Measurements from ENCODE around the gene TXNL1.
A peak's percentile ranks its signal among the peaks of the same experiment; 100 is the strongest.
"Not testable (repeated sequence)": the region's sequence is repeated elsewhere in the genome, so short reads cannot be mapped to it uniquely, and the experiment has no call there.

Gene TXNL1

GRCh38 chr18:56576826-56577573 is 61.4 kb downstream of the TXNL1 start:
- H3K4me1 ChIP-seq (ENCODE audit: control insufficient read depth in 1 of 2, insufficient read depth in 1 of 2, low read depth in 1 of 2, low read length in 1 of 2) = peaks cover 13 to 14% of the 10 kb centered on the region in 2 experiments
- H3K36me3 ChIP-seq = no peaks in the 10 kb centered on the region
- H3K9me3 ChIP-seq = no peaks in the 10 kb centered on the region
- no peaks in the 10 kb centered on the region for H3K27me3 ChIP-seq
- TF ChIP-seq CTCF (IDR thresholded peaks at IDR 0.05) = no peak
- H3K4me3 ChIP-seq (ENCODE audit: low read depth in 1 of 2, low read length in 1 of 2) = no peak overlapping the region
- H3K27ac ChIP-seq = no peak overlapping the region

- Histone ChIP-seq H3K9me3 (no peaks in the 10 kb centered on the region), H3K4me3 (ENCODE audit: low read depth in 1 of 2, low read length in 1 of 2) (no peak overlapping the region), H3K27ac (no peak overlapping the region), H3K36me3 (no peaks in the 10 kb centered on the region), H3K27me3 (no peaks in the 10 kb centered on the region), H3K4me1 (ENCODE audit: control insufficient read depth in 1 of 2, insufficient read depth in 1 of 2, low read depth in 1 of 2, low read length in 1 of 2) (peaks cover 13 to 14% of the 10 kb centered on the region in 2 experiments)
- peak; percentile 40 for TF ChIP-seq CTCF (IDR thresholded peaks at IDR 0.05)
These were observed 62.4 kb downstream of the TXNL1 start for GRCh38 chr18:56575819-56576663.

GRCh38 chr18:56574861-56575260 is 63.5 kb downstream of the TXNL1 start:
- Histone ChIP-seq H3K9me3 (no peaks in the 10 kb centered on the region), H3K4me3 (ENCODE audit: low read depth in 1 of 2, low read length in 1 of 2) (no peak overlapping the region), H3K4me1 (ENCODE audit: control insufficient read depth in 1 of 2, insufficient read depth in 1 of 2, low read depth in 1 of 2, low read length in 1 of 2) (peaks cover 5 to 6% of the 10 kb centered on the region in 2 experiments), H3K27me3 (no peaks in the 10 kb centered on the region), H3K27ac (no peak overlapping the region), H3K36me3 (no peaks in the 10 kb centered on the region)
- no peak for TF ChIP-seq CTCF (IDR thresholded peaks at IDR 0.05)

GRCh38 chr18:56572267-56572666 is 66.1 kb downstream of the TXNL1 start:
- H3K9me3 ChIP-seq; H3K4me3 ChIP-seq (ENCODE audit: low read depth in 1 of 2, low read length in 1 of 2); H3K27ac ChIP-seq; H3K36me3 ChIP-seq; H3K27me3 ChIP-seq: not testable (repeated sequence)
- H3K4me1 ChIP-seq (ENCODE audit: control insufficient read depth in 1 of 2, insufficient read depth in 1 of 2, low read depth in 1 of 2, low read length in 1 of 2) = peaks cover 8 to 11% of the 10 kb centered on the region in 2 experiments

- Histone ChIP-seq H3K4me3 (ENCODE audit: low read depth in 1 of 2, low read length in 1 of 2) (no peak overlapping the region), H3K36me3 (no peaks in the 10 kb centered on the region), H3K27ac (no peak overlapping the region), H3K27me3 (no peaks in the 10 kb centered on the region), H3K9me3 (no peaks in the 10 kb centered on the region), H3K4me1 (ENCODE audit: control insufficient read depth in 1 of 2, insufficient read depth in 1 of 2, low read depth in 1 of 2, low read length in 1 of 2) (peaks cover 8 to 11% of the 10 kb centered on the region in 2 experiments)
- no peak for TF ChIP-seq CTCF (IDR thresholded peaks at IDR 0.05)
These were observed 67.4 kb downstream of the TXNL1 start for GRCh38 chr18:56570978-56571377.

GRCh38 chr18:56569416-56569815 is 69.0 kb downstream of the TXNL1 start:
- Histone ChIP-seq H3K4me1 (ENCODE audit: control insufficient read depth in 1 of 2, insufficient read depth in 1 of 2, low read depth in 1 of 2, low read length in 1 of 2) (peaks cover 8 to 11% of the 10 kb centered on the region in 2 experiments), H3K4me3 (ENCODE audit: low read depth in 1 of 2, low read length in 1 of 2) (no peak overlapping the region), H3K36me3 (no peaks in the 10 kb centered on the region), H3K27ac (peak overlapping the region; percentile 6), H3K27me3 (no peaks in the 10 kb centered on the region), H3K9me3 (no peaks in the 10 kb centered on the region)
- no peak for TF ChIP-seq CTCF (IDR thresholded peaks at IDR 0.05)

All from neutrophil (primary cell).